ENCODE measurements around the gene SLCO2B1. TPM values are rescaled to one million over a fixed set of nuclear protein-coding genes. Genes with fewer than 3 reads are reported as not detected.

The SLCO2B1 gene
- total RNA-seq, 1 donor from 2014 or later = 20.3 TPM

- peak; percentile 80 for DNase-seq
These were observed 44.5 kb downstream of the SLCO2B1 start for GRCh38 chr11:75195167-75195962.

GRCh38 chr11:75196426-75196825 lies 45.5 kb downstream of the SLCO2B1 start:
- DNase-seq = peak; percentile 23

GRCh38 chr11:75197512-75198277 lies 46.8 kb downstream of the SLCO2B1 start:
- no peak for DNase-seq

DNA sequence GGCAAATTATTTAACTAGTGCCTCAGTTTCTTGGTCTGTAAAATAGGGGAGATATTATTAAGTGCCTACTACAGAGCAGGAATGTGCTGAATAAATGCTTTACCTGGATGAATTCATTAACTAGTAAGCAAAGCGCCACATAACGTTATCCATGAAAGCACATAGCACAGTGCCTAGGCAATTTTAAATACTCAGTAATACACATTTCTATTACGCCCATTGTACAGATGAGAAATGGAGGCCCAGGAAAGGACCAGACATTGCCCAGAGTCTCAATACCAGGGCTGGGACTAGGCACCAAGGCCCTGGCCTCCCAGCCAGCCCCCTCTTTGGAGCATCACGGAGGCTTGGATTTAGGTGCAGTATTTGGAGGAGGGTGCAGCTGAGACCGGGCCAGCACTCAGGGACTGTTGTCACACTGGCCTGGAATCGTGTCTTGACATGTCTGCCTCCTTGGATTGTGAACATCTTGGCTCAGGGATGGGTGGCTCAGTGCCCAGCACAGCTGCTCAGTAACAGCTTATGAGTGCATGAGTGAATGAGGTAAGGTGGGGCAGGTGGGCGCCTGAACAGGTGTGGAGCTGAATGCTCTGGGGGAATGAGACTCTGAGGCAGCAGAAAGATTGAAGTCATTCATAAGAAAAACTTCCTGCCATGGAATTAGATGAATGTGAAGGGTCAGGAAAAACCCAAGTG lies 47.5 kb downstream of the SLCO2B1 start:
- DNase-seq = peak; percentile 77

DNA sequence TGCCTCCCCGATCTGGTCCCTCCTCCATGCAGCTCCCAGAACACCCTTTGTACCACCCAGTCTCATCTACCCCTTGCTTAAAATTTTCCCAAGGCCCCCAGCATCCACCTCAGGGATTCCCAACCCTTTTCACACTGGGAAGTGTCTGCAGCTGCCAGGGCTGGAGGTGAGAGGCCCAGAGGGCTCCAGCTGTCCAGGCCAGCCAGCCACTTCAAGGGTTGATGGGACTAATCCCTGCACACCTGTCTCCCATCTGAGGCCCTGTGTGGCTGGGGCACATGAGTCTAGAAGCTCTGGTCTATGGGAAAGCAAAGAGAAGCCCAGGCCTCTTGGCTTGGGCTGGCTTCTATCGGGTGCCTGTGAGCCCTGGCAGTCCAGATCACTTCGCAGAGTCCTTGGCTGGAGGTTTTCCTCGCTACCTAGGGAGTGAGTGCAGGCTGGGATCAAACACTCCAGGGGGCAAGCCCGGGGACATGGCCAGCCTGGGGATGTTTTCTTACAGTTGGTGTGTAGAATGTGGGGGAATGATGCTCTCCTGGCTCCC lies 48.6 kb downstream of the SLCO2B1 start:
- peak; percentile 71 for DNase-seq

DNA sequence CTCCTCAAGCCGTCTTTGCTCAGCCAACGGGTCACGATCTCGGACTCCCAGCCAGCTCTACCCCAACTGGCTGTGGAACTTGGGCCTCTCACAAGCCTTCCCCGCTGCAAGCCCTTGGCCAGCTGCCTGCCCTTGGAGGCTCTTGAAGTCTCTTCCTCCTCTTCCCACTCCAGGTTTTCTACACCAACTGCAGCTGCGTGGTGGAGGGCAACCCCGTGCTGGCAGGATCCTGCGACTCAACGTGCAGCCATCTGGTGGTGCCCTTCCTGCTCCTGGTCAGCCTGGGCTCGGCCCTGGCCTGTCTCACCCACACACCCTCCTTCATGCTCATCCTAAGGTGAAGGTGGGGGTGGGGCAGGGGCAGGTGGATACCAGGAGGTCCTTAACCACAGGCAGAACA lies 49.1 kb downstream of the SLCO2B1 start:
- peak; percentile 71 for DNase-seq

- no peak for DNase-seq
These were observed 49.6 kb downstream of the SLCO2B1 start for GRCh38 chr11:75200531-75200930.

GRCh38 chr11:75201771-75202170 lies 50.9 kb downstream of the SLCO2B1 start:
- DNase-seq = no peak

DNA sequence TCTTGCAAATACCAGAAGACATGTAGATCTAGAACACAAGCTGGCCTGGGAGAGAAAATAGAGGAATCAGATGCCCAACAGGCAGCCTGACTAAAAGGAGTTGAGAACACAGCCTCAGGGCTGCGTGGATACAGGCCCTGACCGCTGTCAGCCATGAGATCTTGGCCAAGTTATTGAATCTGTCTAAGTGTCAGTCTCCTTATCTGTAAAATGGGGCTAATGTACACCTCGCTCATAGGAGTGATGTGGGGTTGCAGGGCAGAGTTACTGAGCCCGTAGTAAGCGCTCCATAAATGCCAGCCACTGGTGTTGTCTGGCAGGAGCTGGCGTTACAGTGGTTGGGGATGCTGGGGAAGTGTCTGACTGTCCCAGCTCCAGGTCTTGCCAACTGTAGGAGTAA lies 51.3 kb downstream of the SLCO2B1 start:
- no peak for DNase-seq

DNA sequence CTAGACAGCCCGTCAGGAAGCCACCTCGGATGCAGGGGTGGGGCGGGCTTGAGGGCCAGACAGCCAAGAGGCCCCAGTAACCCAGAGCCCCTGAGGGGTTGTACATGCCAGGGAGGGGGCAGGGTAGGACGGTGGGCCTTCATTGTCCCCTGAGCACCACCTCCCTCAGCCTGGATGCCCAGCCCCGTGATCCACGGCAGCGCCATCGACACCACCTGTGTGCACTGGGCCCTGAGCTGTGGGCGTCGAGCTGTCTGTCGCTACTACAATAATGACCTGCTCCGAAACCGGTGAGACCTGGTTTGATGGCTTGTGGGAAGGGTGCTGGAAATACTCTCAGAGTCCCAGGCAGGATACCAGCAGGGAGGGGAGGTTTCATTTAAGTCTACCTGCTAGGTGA lies 52.2 kb downstream of the SLCO2B1 start:
- no peak for DNase-seq

DNA sequence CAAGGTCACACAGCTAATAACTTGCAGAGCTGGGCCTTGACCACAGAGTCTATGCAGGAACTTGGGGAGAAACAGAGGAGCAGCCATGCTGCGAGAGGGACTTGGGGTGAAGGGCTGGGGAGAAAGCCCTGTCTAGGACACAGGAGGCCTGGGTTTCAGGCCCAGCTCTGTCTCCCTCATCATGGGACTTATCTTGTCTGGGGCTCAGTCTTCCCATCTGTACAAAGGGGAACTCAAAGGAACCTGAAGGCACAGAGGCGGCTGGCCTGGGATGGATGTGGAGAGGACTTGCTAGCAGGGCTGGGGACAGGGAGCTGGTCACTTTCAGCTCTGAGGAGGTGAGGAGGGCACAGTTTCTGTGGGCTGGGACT lies 52.7 kb downstream of the SLCO2B1 start:
- no peak for DNase-seq

GRCh38 chr11:75204012-75204674 lies 53.2 kb downstream of the SLCO2B1 start:
- DNase-seq = no peak

DNA sequence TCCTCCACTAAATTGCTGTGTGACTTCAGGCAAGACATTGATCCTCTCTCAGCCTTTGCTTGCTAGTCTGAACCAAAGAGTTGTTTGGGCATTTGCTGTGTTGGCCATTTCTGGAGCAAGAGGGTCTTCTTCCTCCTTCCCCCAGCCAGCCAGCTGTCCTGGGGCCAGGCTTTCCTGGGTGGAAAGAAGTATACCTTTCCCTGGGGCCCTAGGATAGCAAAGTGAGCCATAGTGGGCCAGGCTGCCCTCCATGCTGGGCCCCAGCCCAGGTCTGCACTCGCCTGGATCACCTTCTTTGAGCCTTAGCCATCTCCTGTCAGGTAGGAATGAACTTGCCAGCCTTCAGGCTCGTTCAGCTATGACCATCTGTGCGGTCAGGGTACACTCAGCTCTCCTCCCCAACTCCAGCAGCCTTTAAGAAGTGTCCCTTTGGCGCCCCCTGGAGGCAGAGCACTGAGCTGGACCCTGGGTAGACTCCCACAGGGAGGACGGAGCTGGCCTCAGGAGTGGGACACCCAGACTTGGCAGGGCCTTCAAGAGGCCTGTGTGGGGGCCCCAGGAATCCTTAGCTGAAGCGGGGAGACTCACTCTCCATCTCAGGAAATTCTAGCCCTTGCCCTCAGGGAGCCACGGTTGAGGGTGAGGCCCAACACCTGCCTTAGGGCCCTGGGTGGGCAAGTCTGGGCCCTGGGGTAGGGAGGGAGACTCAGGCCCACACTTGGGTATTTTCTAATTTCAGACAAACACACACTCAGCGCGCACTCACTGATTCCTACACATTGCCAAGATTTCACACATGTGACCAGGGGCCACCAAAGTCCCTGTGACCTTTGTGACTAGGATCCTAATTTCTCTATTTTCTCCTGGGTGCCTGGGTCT lies 54.0 kb downstream of the SLCO2B1 start:
- DNase-seq = peak; percentile 93

DNA sequence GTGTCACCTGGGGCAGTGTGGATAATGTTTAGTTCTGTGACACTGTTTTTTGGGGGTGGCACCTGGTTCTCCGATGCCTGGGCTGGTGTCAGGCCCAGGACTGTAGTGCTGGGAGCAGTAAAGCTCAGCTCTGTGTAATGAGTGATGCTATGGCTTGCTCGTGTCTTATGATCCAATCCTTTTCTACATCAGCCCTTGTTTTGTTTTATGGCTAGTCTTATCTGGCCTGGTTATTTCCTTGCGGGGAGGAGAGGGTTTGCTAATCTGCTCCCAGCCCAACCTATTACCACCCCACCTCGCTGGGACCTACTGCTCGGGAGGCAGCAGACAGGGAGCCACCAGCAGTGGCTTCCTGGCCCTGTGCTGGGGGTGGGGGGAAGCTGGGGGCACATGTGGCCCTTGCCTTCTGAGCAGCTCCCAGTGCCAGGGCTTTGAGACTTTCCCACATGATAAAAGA lies 54.7 kb downstream of the SLCO2B1 start:
- DNase-seq = no peak

DNA sequence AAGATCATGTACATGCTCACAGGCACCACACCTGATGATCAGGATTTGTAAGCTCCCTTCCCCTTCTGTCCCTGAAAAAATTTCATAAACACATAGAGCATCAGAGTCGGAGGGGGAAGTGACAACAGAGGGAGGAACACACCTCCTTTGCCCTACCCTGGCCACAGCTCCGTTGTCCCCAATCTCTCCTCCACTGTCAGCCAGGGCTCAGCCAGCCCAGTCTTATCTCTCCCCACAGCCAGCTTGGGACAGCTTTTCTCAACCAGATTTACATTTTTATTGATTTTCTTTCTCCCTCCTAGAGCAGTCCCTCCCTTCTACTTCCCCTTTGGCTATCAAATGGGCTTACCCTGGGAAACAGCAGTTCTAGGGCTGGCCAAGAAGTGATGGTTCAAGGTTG lies 57.5 kb downstream of the SLCO2B1 start:
- no peak for DNase-seq

GRCh38 chr11:75212411-75212810 lies 61.5 kb downstream of the SLCO2B1 start:
- DNase-seq = no peak

DNA sequence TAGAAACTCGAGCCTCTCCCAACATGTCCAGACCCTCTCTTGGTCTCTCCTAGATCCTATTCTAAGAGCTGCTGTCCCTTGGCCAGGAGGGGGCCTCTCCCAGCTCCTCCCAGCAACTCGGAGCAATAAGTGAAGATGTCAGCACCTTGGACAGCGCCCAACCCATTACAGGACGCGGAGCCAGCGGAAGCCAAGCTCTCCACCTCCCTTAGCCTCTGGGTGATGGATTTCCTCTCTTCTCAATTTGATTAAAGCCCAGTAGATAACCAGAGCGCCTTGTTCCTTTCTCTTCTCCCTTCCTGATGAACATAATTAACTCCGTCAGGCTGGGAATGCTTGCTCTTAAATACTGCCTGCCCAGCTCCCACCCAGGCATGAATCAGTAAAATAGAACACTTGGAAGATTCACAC lies 63.5 kb downstream of the SLCO2B1 start:
- peak; percentile 94 for DNase-seq

DNA sequence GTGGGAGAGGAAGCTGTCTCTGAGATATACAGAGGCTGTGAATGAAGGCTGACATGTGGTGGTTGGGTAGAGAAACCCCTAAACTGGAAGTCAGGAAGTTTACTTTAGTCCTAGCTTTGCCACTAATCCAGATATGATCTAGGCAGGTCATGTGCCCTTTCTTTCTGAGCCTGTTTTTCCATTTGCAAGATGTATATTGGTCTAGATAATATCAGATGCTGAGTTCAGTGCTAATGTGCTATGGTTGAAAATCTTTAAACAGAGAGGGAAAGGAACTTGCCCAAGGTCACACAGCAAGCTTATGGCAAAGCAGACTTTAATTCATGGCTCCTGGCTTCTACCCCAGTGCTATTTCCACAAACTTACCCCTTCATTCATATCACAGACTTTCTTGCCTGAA lies 63.9 kb downstream of the SLCO2B1 start:
- no peak for DNase-seq

- DNase-seq = no peak
These were observed 69.0 kb downstream of the SLCO2B1 start for GRCh38 chr11:75219869-75220268.

- DNase-seq = no peak
These were observed 73.2 kb downstream of the SLCO2B1 start for GRCh38 chr11:75223954-75224643.

All from tongue (tissue), 2 donors.